Right lobe of liver (tissue), 6 donors: ENCODE data around the gene SNAP23. TPM values are rescaled to one million over a fixed set of nuclear protein-coding genes. Genes with fewer than 3 reads are reported as not detected.
A peak's percentile ranks its signal among the peaks of the same experiment; 100 is the strongest.

Experiments
- ATAC-seq, 4 donors: fragments of 200-7000 bp; cut with Tn5 transposase; one replicate each; pipeline ENCODE4 v1.9.1; 2020; ENCODE audit warnings: mild to moderate bottlenecking in 4 of 4, moderate library complexity in 4 of 4
- DNase-seq, 3 donors: peaks; one replicate each; pipeline ENCODE4 v3.0.0-alpha.2; 2020
- H3K27ac ChIP-seq, 3 donors: fragments of 200-600 bp; one replicate each; pipeline ENCODE4 v1.8.0; 2022
- H3K27me3 ChIP-seq, 2 donors: fragments of 200-600 bp; one replicate each; pipeline ENCODE4 v1.8.0; 2022
- H3K36me3 ChIP-seq, 4 donors: fragments of 200-600 bp; sonication (generic) in 1 of 4; one replicate each; pipeline versions ENCODE4 v1.5.1 to v1.8.0; 2017 to 2022; ENCODE audit warnings: control low read depth in 1 of 4
- H3K4me1 ChIP-seq, 4 donors: fragments of 200-600 bp; sonication (generic) in 1 of 4; one replicate each; pipeline versions ENCODE4 v1.5.1 to v1.8.0; 2017 to 2022; ENCODE audit warnings: control low read depth in 1 of 4
- H3K4me3 ChIP-seq, 3 donors: fragments of 200-600 bp; one replicate each; pipeline ENCODE4 v1.8.0; 2022
- H3K9me3 ChIP-seq, 4 donors: fragments of 200-600 bp; sonication (generic) in 1 of 4; one replicate each; pipeline versions ENCODE4 v1.5.1 to v1.8.0; 2017 to 2022; ENCODE audit warnings: control low read depth in 1 of 4
- CTCF ChIP-seq, 4 donors: fragments of 200-600 bp in 3 of 4; fragments of 450-650 bp in 1 of 4; IDR thresholded peaks; one replicate each; pipeline versions ENCODE4 v1.5.1 to v1.8.0; 2016 to 2022; ENCODE audit warnings: antibody characterized with exemption in 4 of 4, mild to moderate bottlenecking in 2 of 4
- POLR2A ChIP-seq: fragments of 450-650 bp; IDR thresholded peaks from one replicate; pipeline ENCODE4 v1.6.1; 2017; ENCODE audit warnings: antibody characterized with exemption, mild to moderate bottlenecking
- WGBS: methylation state at CpG from one replicate; pipeline ENCODE4 v1.1.6; 2018; ENCODE audit warnings: low coverage, low lambda C conversion rate; ENCODE audit not compliant: insufficient coverage; ENCODE audit errors: missing lambda C conversion rate; 5-methylcytosine and 5-hydroxymethylcytosine counted together
- intact Hi-C, 2 donors: fragments of 100-400 bp; cut with DNase I; formaldehyde crosslinking; loops; one replicate each; pipeline versions ENCODE4 v1.11.2 to v1.14.1; 2022
- total RNA-seq, 6 experiments: library from RNA; depleted of rRNA in 2 of 6; stranded (reverse); fragments of >200 nt in 2 of 6; fragmentation: NEBNext Ultra II Directional in 3 of 6; extraction: Animal tissue kit (Norgen Biotek cat#: 25700) in 3 of 6; gene quantifications; one replicate each; pipeline versions ENCODE4 v1.1.0 to v1.2.4, GENCODE V29; 2016 to 2023
- donor health status: DM: no; HTN: yes; CAD: no.
- donor health status: DM: no; HTN: no; CAD: no.
- donor health status: DM: no; HTN: no; CAD: no.
- donor health status: DM: no; HTN: yes; CAD: no.
- donor health status: DM: no; HTN: yes; CAD: no.

SNAP23 gene
- total RNA-seq, 6 experiments from 2014 or later = 20.7 to 30.9 (median 26.9) TPM

GRCh38 chr15:42483677-42484076 lies 11.8 kb upstream of the SNAP23 start:
- intact Hi-C loops = no loop called here
- no peak overlapping the region for H3K27ac ChIP-seq
- TF ChIP-seq CTCF (IDR thresholded peaks at IDR 0.05) = no peak
- no peak for TF ChIP-seq POLR2A
- no peaks in the 10 kb centered on the region for H3K27me3 ChIP-seq
- no peak overlapping the region for H3K4me3 ChIP-seq
- ATAC-seq = peak in 1 of 4 donors; percentile 11
- no peaks in the 10 kb centered on the region for H3K36me3 ChIP-seq
- WGBS = 100% methylated on average over 1 of the region's 1 CpG
- H3K4me1 ChIP-seq = peaks cover 0 to 4% (median 0%) of the 10 kb centered on the region in 4 donors
- H3K9me3 ChIP-seq = no peaks in the 10 kb centered on the region
- no peak for DNase-seq

GRCh38 chr15:42490291-42490670 lies 5.2 kb upstream of the SNAP23 start:
- H3K27ac ChIP-seq = peak overlapping the region; percentile 92 to 95 (median 93)
- intact Hi-C loops = no loop called here
- H3K4me3 ChIP-seq = peak overlapping the region; percentile 77 to 87 (median 78)
- ATAC-seq = no peak
- no peaks in the 10 kb centered on the region for H3K36me3 ChIP-seq
- H3K27me3 ChIP-seq = no peaks in the 10 kb centered on the region
- peaks cover 0 to 25% (median 0%) of the 10 kb centered on the region in 4 donors for H3K4me1 ChIP-seq
- WGBS = 4% methylated on average over 11 of the region's 11 CpGs
- no peaks in the 10 kb centered on the region for H3K9me3 ChIP-seq
- no peak for TF ChIP-seq CTCF (IDR thresholded peaks at IDR 0.05)
- no peak for TF ChIP-seq POLR2A
- no peak for DNase-seq

GRCh38 chr15:42490671-42491538 lies 4.5 kb upstream of the SNAP23 start, which contains the start of gene ZNF106:
Gene ZNF106 (minus strand): TSS chr15:42491141. CDS start chr15:42472289, 18,852 bp downstream.
- DNase-seq = peak; percentile 89 to 90 (median 90)
- peaks cover 0 to 22% (median under 1%) of the 10 kb centered on the region in 4 donors for H3K4me1 ChIP-seq
- under 1% methylated on average over 27 of the region's 51 CpGs for WGBS
- peak; percentile 54 to 72 (median 66) for ATAC-seq
- H3K4me3 ChIP-seq = peak within 1 kb of the TSS; percentile 77 to 87 (median 78)
- peak; percentile 81 for TF ChIP-seq POLR2A
- no peak for TF ChIP-seq CTCF (IDR thresholded peaks at IDR 0.05)
- H3K27ac ChIP-seq = peak within 1 kb of the TSS; percentile 92 to 95 (median 93)
- no peaks in the 10 kb centered on the region for H3K36me3 ChIP-seq
- no peaks in the 10 kb centered on the region for H3K27me3 ChIP-seq
- intact Hi-C loops = no loop called here
- H3K9me3 ChIP-seq = no peaks in the 10 kb centered on the region

DNA sequence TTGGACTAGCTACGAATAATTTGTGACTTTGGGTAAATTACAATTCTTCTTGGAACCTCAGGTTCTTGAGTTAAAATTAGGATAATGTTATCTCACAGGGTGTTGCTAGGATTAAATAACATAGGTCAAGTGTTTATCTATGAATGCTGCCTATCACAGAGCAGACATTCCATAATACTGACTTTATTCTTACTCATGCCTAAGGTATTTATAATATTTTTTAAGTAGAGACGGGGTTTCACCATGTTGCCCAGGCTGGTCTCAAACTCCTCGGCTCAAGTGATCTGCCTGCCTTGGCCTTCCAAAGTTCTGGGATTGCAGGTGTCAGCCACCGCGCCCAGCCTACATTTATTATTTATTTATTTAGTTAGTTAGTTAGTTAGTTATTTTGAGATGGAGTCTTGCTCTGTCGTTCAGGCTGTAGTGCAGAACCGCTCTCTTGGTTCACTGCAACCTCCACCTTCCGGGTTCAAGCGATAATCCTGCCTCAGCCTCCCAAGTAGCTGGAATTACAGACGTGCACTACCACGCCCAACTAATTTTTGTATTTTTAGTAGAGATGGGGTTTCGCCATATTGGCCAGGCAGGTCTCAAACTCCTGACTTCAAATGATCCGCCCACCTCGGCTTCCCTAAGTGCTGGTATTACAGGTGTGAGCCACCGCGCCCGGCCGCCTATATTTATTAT lies 3.8 kb upstream of the SNAP23 start:
- peak overlapping the region; percentile 77 to 87 (median 78) for H3K4me3 ChIP-seq
- H3K27ac ChIP-seq = peak overlapping the region; percentile 92 to 95 (median 93)
- H3K9me3 ChIP-seq = no peaks in the 10 kb centered on the region
- peaks cover 0 to 30% (median 4%) of the 10 kb centered on the region in 4 donors for H3K4me1 ChIP-seq
- no peak for ATAC-seq
- TF ChIP-seq POLR2A (no peak), CTCF (IDR thresholded peaks at IDR 0.05) (no peak)
- DNase-seq = no peak
- 85% methylated on average over 17 of the region's 18 CpGs for WGBS
- H3K27me3 ChIP-seq = no peaks in the 10 kb centered on the region
- no peaks in the 10 kb centered on the region for H3K36me3 ChIP-seq
- intact Hi-C loops = no loop called here
